HepG2 (cell line): ENCODE measurements around the gene TBX19. TPM values are rescaled to one million over a fixed set of nuclear protein-coding genes. Genes with fewer than 3 reads are reported as not detected.

ENCODE experiments used
- ATAC-seq: fragments of 200-7000 bp; cut with Tn5 transposase; 3 replicates; pipeline ENCODE4 v1.9.1; 2020; ENCODE audit warnings: mild to moderate bottlenecking, moderate library complexity
- BruUV-seq: library from RNA; stranded (reverse); fragments of 400-500 nt; replicated peaks from 2 replicates; lab custom pipeline; 2021; lab: Mats Ljungman, UMichigan
- CTCF ChIA-PET: fragments of 300-600 bp; formaldehyde crosslinking; extraction: SDS; loops from one replicate; lab custom pipeline; 2021; ENCODE audit warnings: low total read pairs, inconsistent platforms, low intra/inter-chr PET ratio; lab: Yijun Ruan, JAX
- POLR2A ChIA-PET: fragments of 350-600 bp; sonication (Branson Sonifier 250); formaldehyde crosslinking; loops from one replicate; lab custom pipeline; 2020; ENCODE audit warnings: antibody characterized with exemption, inconsistent platforms; lab: Yijun Ruan, JAX
- DNase-seq: peaks from one replicate; pipeline ENCODE4 v3.0.0-alpha.2; 2015; ENCODE audit warnings: low spot score
- FAIRE-seq: peaks from 3 replicates; lab custom pipeline; 2011; peaks lifted over from hg19 to GRCh38; lab: Jason Lieb, UNC
- H2AFZ ChIP-seq: one replicate; pipeline ENCODE4 v1.6.1; 2011; ENCODE audit warnings: low read length, inconsistent platforms
- H3K27ac ChIP-seq: fragments of 300-600 bp; 3 replicates; pipeline ENCODE4 v1.8.0; 2011; ENCODE audit warnings: mixed run types, mild to moderate bottlenecking, mixed read lengths, low read length, inconsistent platforms; ENCODE audit not compliant: insufficient read depth; ENCODE audit errors: extremely low read length
- H3K27me3 ChIP-seq, 2 experiments: fragments of 200-600 bp in 1 of 2; 2 replicates in 1 of 2; 3 replicates in 1 of 2; pipeline versions ENCODE4 v1.6.0 to v1.8.0; 2011; ENCODE audit warnings: low read length in 2 of 2, mild to moderate bottlenecking in 2 of 2, moderate library complexity in 2 of 2, inconsistent platforms in 1 of 2; ENCODE audit not compliant: insufficient read depth in 2 of 2, control insufficient read depth in 1 of 2
- H3K36me3 ChIP-seq, 2 experiments: fragments of 200-600 bp in 1 of 2; replicated peaks in 1 of 2; 2 replicates in 1 of 2; 3 replicates in 1 of 2; pipeline versions ENCODE4 v1.5.1 to v1.8.0; 2011; ENCODE audit warnings: low read length in 2 of 2, inconsistent platforms in 1 of 2; ENCODE audit not compliant: insufficient read depth in 2 of 2, control insufficient read depth in 1 of 2
- H3K4me1 ChIP-seq: 2 replicates; pipeline ENCODE4 v1.5.1; 2012; ENCODE audit warnings: low read length, inconsistent platforms; ENCODE audit not compliant: insufficient read depth
- H3K4me2 ChIP-seq: 2 replicates; pipeline ENCODE4 v1.6.0; 2011; ENCODE audit warnings: low read depth, low read length, inconsistent platforms
- H3K4me3 ChIP-seq, 3 experiments: fragments of 200-600 bp in 1 of 3; sonication (generic), shearing (Covaris generic) in 1 of 3; replicated peaks in 1 of 3; 2 replicates each; pipeline ENCODE4 v1.5.1; 2011 to 2016; ENCODE audit warnings: low read length in 3 of 3, inconsistent platforms in 2 of 3, low read depth in 2 of 3, mild to moderate bottlenecking in 2 of 3, control low read depth in 1 of 3, mixed read lengths in 1 of 3; ENCODE audit not compliant: insufficient read depth in 1 of 3
- H3K79me2 ChIP-seq: one replicate; pipeline ENCODE4 v1.6.1; 2011; ENCODE audit warnings: low read length, inconsistent platforms; ENCODE audit not compliant: insufficient read depth
- H3K9ac ChIP-seq: 2 replicates; pipeline ENCODE4 v1.6.0; 2011; ENCODE audit warnings: mild to moderate bottlenecking, low read depth, low read length, inconsistent platforms; ENCODE audit not compliant: insufficient read depth
- H3K9me3 ChIP-seq: 2 replicates; pipeline ENCODE4 v1.5.1; 2012; ENCODE audit warnings: mild to moderate bottlenecking, low read length
- H4K20me1 ChIP-seq: 2 replicates; pipeline ENCODE4 v1.6.0; 2011; ENCODE audit warnings: inconsistent platforms, mild to moderate bottlenecking, low read length, moderate library complexity; ENCODE audit not compliant: insufficient read depth
- HMGXB3 ChIP-seq: sonication (generic); formaldehyde crosslinking; IDR thresholded peaks from 2 replicates; pipeline ENCODE4 v1.4.0; 2020; ENCODE audit warnings: missing genetic modification reagents, borderline replicate concordance
- KAT7 ChIP-seq: IDR thresholded peaks from 2 replicates; pipeline ENCODE4 v1.6.1; 2018; ENCODE audit warnings: borderline replicate concordance, missing compliant biosample characterization
- NPAS2 ChIP-seq: sonication (generic); formaldehyde crosslinking; IDR thresholded peaks from 2 replicates; pipeline ENCODE4 v1.8.0; 2022; ENCODE audit warnings: mild to moderate bottlenecking, missing genetic modification reagents, borderline replicate concordance
- ZNF3 ChIP-seq: IDR thresholded peaks from 2 replicates; pipeline ENCODE4 v1.7.0; 2017; ENCODE audit warnings: inconsistent platforms
- WGBS: methylation state at CpG from one replicate; pipeline ENCODE4 v1.1.6; 2017; ENCODE audit warnings: low lambda C conversion rate; 5-methylcytosine and 5-hydroxymethylcytosine counted together
- in situ Hi-C: cut with HindIII; loops from 2 replicates; pipeline ENCODE4 v1.10.0; 2017; ENCODE audit warnings: low pct_unique_long_range_greater_than_20kb; ENCODE audit not compliant: extremely low pct_ligation_motif_present
- intact Hi-C: fragments of 100-400 bp; cut with micrococcal nuclease; formaldehyde crosslinking; loops from one replicate; pipeline ENCODE4 v1.10.0; 2022; ENCODE audit not compliant: unreplicated experiment
- polyA plus RNA-seq, 8 experiments: library from polyadenylated mRNA; depleted of rRNA in 3 of 8; stranded (reverse) in 7 of 8; unstranded in 1 of 8; fragments of >200 nt; fragmentation: Illumina TruSeq in 4 of 8; extraction: Trizol in 4 of 8; gene quantifications; 2 replicates each; pipeline versions ENCODE4 v1.2.1 to v1.2.3, GENCODE V29; 2011 to 2016; ENCODE audit warnings: low read depth in 4 of 8, missing spikeins in 1 of 8, mixed read lengths in 1 of 8; ENCODE audit not compliant: insufficient read depth in 1 of 8
- total RNA-seq, 5 experiments: library from RNA; depleted of rRNA; stranded (reverse); fragments of >200 nt; fragmentation: Illumina TruSeq; extraction: Trizol; gene quantifications; 2 replicates each; pipeline ENCODE4 v1.2.3, GENCODE V29; 2016; ENCODE audit warnings: low read depth in 1 of 5

TBX19 gene
- total and polyA plus RNA-seq, 2 of the 13 experiments (the other 11 are each of a cell fraction or from before 2014, with no cell fraction given) = 0.31 to 1.4 TPM

DNA sequence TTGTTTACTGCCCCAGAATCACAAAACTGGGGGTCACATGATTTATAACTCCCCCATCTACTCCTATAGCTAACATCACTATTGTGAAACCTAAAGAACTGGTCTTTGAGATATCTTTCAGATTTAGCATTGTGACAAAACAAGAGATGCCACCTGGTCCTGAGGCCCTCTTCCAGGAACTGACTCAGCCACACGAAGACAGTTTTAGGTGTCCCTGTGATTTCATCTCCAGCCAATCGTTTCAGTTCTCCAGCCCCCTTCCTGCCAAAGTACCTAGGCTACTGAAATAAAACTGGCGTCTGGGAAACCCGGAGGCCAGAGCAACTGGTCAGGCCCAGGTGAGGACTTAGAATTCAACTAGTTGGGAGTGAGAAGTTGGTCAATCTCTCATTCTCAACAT, 36.6 kb downstream of the TBX19 start (continued):
- no peak for TF ChIP-seq HMGXB3 (CRISPR knock-in tag)

- H3K36me3 ChIP-seq = no peaks in the 10 kb centered on the region
- intact Hi-C loops (loop anchor here (10.0 kb wide), 1 partner anchor 85 kb away; no protein-coding TSS in a partner anchor), in situ Hi-C loops (loop anchor here (5.0 kb wide), 1 partner anchor 227 kb away; no protein-coding TSS in a partner anchor)
- BruUV-seq = no TSS peak
- TF ChIP-seq ZNF3 (CRISPR knock-in tag) (no peak), NPAS2 (CRISPR knock-in tag) (no peak), KAT7 (no peak)
- 67% methylated on average over 8 of the region's 8 CpGs for WGBS
- no peaks in the 10 kb centered on the region for H3K27me3 ChIP-seq
- no peak overlapping the region for H2AFZ ChIP-seq
- H3K9ac ChIP-seq = no peak overlapping the region
- CTCF ChIA-PET = no interaction called here
- no peaks in the 10 kb centered on the region for H4K20me1 ChIP-seq
- DNase-seq (no peak), FAIRE-seq (no peak), ATAC-seq (no peak)
- no peak overlapping the region for H3K4me3 ChIP-seq
- H3K4me2 ChIP-seq = no peak overlapping the region
- H3K79me2 ChIP-seq = no peaks in the 10 kb centered on the region
- 0 out of 2 replicates have a peak, but pooled peaks cover 6% of the 10 kb centered on the region for H3K4me1 ChIP-seq
- H3K27ac ChIP-seq = no peak overlapping the region
- no peaks in the 10 kb centered on the region for H3K9me3 ChIP-seq
- POLR2A ChIA-PET = no interaction called here
These were observed 39.0 kb downstream of the TBX19 start for GRCh38 chr1:168319691-168320090.
